GM23338 (cell line): ENCODE measurements around the gene RNH1. TPM values are rescaled to one million over a fixed set of nuclear protein-coding genes. Genes with fewer than 3 reads are reported as not detected.

Experiments
- ATAC-seq: fragments of 200-7000 bp; cut with Tn5 transposase; 3 replicates; pipeline ENCODE4 v1.9.1; 2020
- DNase-seq: peaks from one replicate; pipeline ENCODE4 v3.0.0-alpha.2; 2015; ENCODE audit warnings: low spot score
- H2AFZ ChIP-seq: fragments of 200-600 bp; sonication (generic); 2 replicates; pipeline ENCODE4 v1.8.0; 2016; ENCODE audit warnings: antibody characterized with exemption, mild to moderate bottlenecking, moderate library complexity
- H3F3A ChIP-seq: fragments of 200-600 bp; sonication (generic); replicated peaks from 2 replicates; pipeline ENCODE4 v1.8.0; 2017; ENCODE audit warnings: antibody characterized with exemption, mixed run types, low read depth
- H3K27ac ChIP-seq: fragments of 200-600 bp; sonication (generic); 2 replicates; pipeline ENCODE4 v1.6.1; 2016; ENCODE audit warnings: low read depth
- H3K27me3 ChIP-seq: fragments of 200-600 bp; sonication (generic); 2 replicates; pipeline ENCODE4 v1.8.0; 2016; ENCODE audit warnings: mild to moderate bottlenecking, mixed run types, moderate library complexity; ENCODE audit not compliant: insufficient read depth
- H3K36me3 ChIP-seq: fragments of 200-600 bp; sonication (generic); 2 replicates; pipeline ENCODE4 v1.8.0; 2016; ENCODE audit warnings: mild to moderate bottlenecking; ENCODE audit not compliant: insufficient read depth
- H3K4me1 ChIP-seq: fragments of 200-600 bp; sonication (generic); 2 replicates; pipeline ENCODE4 v1.8.0; 2016; ENCODE audit warnings: mild to moderate bottlenecking, moderate library complexity; ENCODE audit not compliant: insufficient read depth
- H3K4me2 ChIP-seq: fragments of 200-600 bp; sonication (generic); 2 replicates; pipeline ENCODE4 v1.7.1; 2017; ENCODE audit warnings: mixed run types
- H3K4me3 ChIP-seq: fragments of 200-600 bp; sonication (generic); 2 replicates; pipeline ENCODE4 v1.6.1; 2016; ENCODE audit warnings: mixed run types
- H3K79me2 ChIP-seq: fragments of 200-600 bp; sonication (generic); replicated peaks from 2 replicates; pipeline ENCODE4 v1.8.0; 2017; ENCODE audit warnings: mild to moderate bottlenecking; ENCODE audit not compliant: insufficient read depth
- H3K9me2 ChIP-seq: fragments of 200-600 bp; sonication (generic); 2 replicates; pipeline ENCODE4 v1.8.0; 2017; ENCODE audit not compliant: insufficient read depth
- H4K20me1 ChIP-seq: fragments of 200-600 bp; sonication (generic); replicated peaks from 2 replicates; pipeline ENCODE4 v1.8.0; 2017; ENCODE audit warnings: mild to moderate bottlenecking; ENCODE audit not compliant: insufficient read depth
- H3K27ac Mint-ChIP-seq: 2 replicates; pipeline ENCODE4 v1.8.0; 2020; ENCODE audit warnings: inconsistent platforms, mild to moderate bottlenecking, moderate library complexity, mixed read lengths
- H3K27me3 Mint-ChIP-seq: 3 replicates; pipeline ENCODE4 v1.8.0; 2022; ENCODE audit warnings: low read depth, mild to moderate bottlenecking, moderate library complexity, mixed read lengths, inconsistent platforms; ENCODE audit not compliant: insufficient read depth, poor library complexity
- H3K36me3 Mint-ChIP-seq: 3 replicates; pipeline ENCODE4 v1.8.0; 2021; ENCODE audit warnings: low read depth, mild to moderate bottlenecking, inconsistent platforms, moderate library complexity, mixed read lengths
- H3K4me1 Mint-ChIP-seq: 3 replicates; pipeline ENCODE4 v1.8.0; 2020; ENCODE audit warnings: mild to moderate bottlenecking, inconsistent platforms, mixed read lengths
- H3K4me3 Mint-ChIP-seq: 3 replicates; pipeline ENCODE4 v1.8.0; 2021; ENCODE audit warnings: moderate library complexity, mild to moderate bottlenecking, inconsistent platforms, mixed read lengths
- H3K9me3 Mint-ChIP-seq: 3 replicates; pipeline ENCODE4 v1.8.0; 2020; ENCODE audit warnings: moderate library complexity, mild to moderate bottlenecking, inconsistent platforms, mixed read lengths
- CREB1 ChIP-seq: fragments of 250-450 bp; sonication (Bioruptor Pico); IDR thresholded peaks from 2 replicates; pipeline ENCODE4 v1.5.0; 2020; ENCODE audit warnings: low read depth, mild to moderate bottlenecking, moderate library complexity
- CTCF ChIP-seq, 2 experiments: fragments of 200-600 bp in 1 of 2; sonication (generic) in 1 of 2; conservative IDR thresholded peaks; 2 replicates each; pipeline versions ENCODE4 v1.5.1 to v1.6.1; 2016 to 2017; ENCODE audit warnings: antibody characterized with exemption in 2 of 2, low read depth in 2 of 2, mild to moderate bottlenecking in 2 of 2, moderate library complexity in 1 of 2
- ETS1 ChIP-seq: IDR thresholded peaks from 2 replicates; pipeline ENCODE4 v1.6.1; 2016; ENCODE audit warnings: antibody characterized with exemption
- EZH2 ChIP-seq: fragments of 200-600 bp; sonication (generic); IDR thresholded peaks from one replicate; pipeline ENCODE4 v1.8.0; 2017; ENCODE audit warnings: antibody characterized with exemption, mild to moderate bottlenecking, low read depth; ENCODE audit not compliant: unreplicated experiment
- EZH2phosphoT487 ChIP-seq: fragments of 200-600 bp; sonication (generic); IDR thresholded peaks from one replicate; pipeline ENCODE4 v1.8.1; 2018; ENCODE audit warnings: antibody characterized with exemption; ENCODE audit not compliant: unreplicated experiment
- JUNB ChIP-seq: IDR thresholded peaks from one replicate; pipeline ENCODE4 v1.6.1; 2016; ENCODE audit warnings: antibody characterized with exemption; ENCODE audit not compliant: unreplicated experiment
- NANOG ChIP-seq: IDR thresholded peaks from 2 replicates; pipeline ENCODE4 v1.6.1; 2016; ENCODE audit warnings: antibody characterized with exemption, borderline replicate concordance
- POLR2AphosphoS5 ChIP-seq: IDR thresholded peaks from 2 replicates; pipeline ENCODE4 v1.6.1; 2016; ENCODE audit warnings: antibody characterized with exemption, low read depth
- REST ChIP-seq: IDR thresholded peaks from one replicate; pipeline ENCODE4 v1.6.1; 2018; ENCODE audit warnings: antibody characterized with exemption; ENCODE audit not compliant: unreplicated experiment
- STAT1 ChIP-seq: IDR thresholded peaks from one replicate; pipeline ENCODE4 v1.6.1; 2016; ENCODE audit warnings: antibody characterized with exemption; ENCODE audit not compliant: unreplicated experiment
- ZNF114 ChIP-seq: fragments of 250-450 bp; sonication (Bioruptor Pico); IDR thresholded peaks from 2 replicates; pipeline ENCODE4 v1.5.0; 2020; ENCODE audit warnings: mild to moderate bottlenecking, moderate library complexity
- ZNF331 ChIP-seq: fragments of 250-450 bp; sonication (Bioruptor Pico); IDR thresholded peaks from 2 replicates; pipeline ENCODE4 v1.5.0; 2020; ENCODE audit warnings: low read depth, mild to moderate bottlenecking, moderate library complexity
- ZNF462 ChIP-seq: fragments of 250-450 bp; sonication (Bioruptor Pico); IDR thresholded peaks from 2 replicates; pipeline ENCODE4 v1.5.0; 2020; ENCODE audit warnings: mild to moderate bottlenecking, moderate library complexity
- polyA plus RNA-seq: library from polyadenylated mRNA; unstranded; fragments of >200 nt; fragmentation: Nextera tagmentation; extraction: Ambion mirVana; gene quantifications from 2 replicates; pipeline ENCODE4 v1.2.1, GENCODE V29; 2016
- total RNA-seq: library from RNA; depleted of rRNA; stranded (reverse); fragments of >200 nt; shearing (Covaris generic); gene quantifications from 2 replicates; pipeline ENCODE4 v1.2.3, GENCODE V29; 2014

RNH1 gene
- total and polyA plus RNA-seq, 2 experiments from 2014 or later: 33.3 to 56.3 TPM

GRCh38 chr11:476416-476815 is 30.6 kb downstream of the RNH1 start:
- peaks cover 4% of the 10 kb centered on the region; the same call in 2 of the 3 replicates for H3K36me3 Mint-ChIP-seq
- no peaks in the 10 kb centered on the region for H3K9me3 Mint-ChIP-seq
- Histone ChIP-seq H3K4me2 (no peak overlapping the region), H4K20me1 (peaks cover 2% of the 10 kb centered on the region; the same call in 1 of the 2 replicates), H3K4me1 (no peaks in the 10 kb centered on the region), H2AFZ (no peak overlapping the region), H3K4me3 (no peak overlapping the region), H3K36me3 (no peaks in the 10 kb centered on the region), H3K9me2 (no peaks in the 10 kb centered on the region), H3K27me3 (no peaks in the 10 kb centered on the region), H3K79me2 (peaks cover 24% of the 10 kb centered on the region), H3F3A (peaks cover 8% of the 10 kb centered on the region), H3K27ac (no peak overlapping the region)
- DNase-seq: no peak
- H3K4me1 Mint-ChIP-seq: peaks cover 3% of the 10 kb centered on the region
- no peak for ATAC-seq
- H3K27me3 Mint-ChIP-seq: peaks cover 6% of the 10 kb centered on the region
- H3K27ac Mint-ChIP-seq: 0 out of 2 replicates have a peak overlapping the region, but pooled peaks have one; percentile 40
- TF ChIP-seq CTCF (conservative IDR thresholded peaks at IDR 0.05; ENCODE audit: low read depth in 2 of 2) (no peak), CREB1 (CRISPR knock-in tag) (no peak), ZNF462 (CRISPR knock-in tag) (no peak), NANOG (no peak), JUNB (no peak), ZNF331 (CRISPR knock-in tag) (no peak), STAT1 (no peak), POLR2AphosphoS5 (no peak), EZH2phosphoT487 (no peak), EZH2 (no peak), ZNF114 (CRISPR knock-in tag) (no peak), ETS1 (no peak), REST (no peak)
- no peak overlapping the region for H3K4me3 Mint-ChIP-seq
